GM21723 (cell line): Measurements from ENCODE around the gene MYBBP1A.

Experiments
- ATAC-seq: cut with Tn5 transposase; IDR thresholded peaks from one replicate; pipeline ENCODE4 v1.9.1; 2021; ENCODE audit warnings: mild to moderate bottlenecking, moderate library complexity; ENCODE audit not compliant: unreplicated experiment

MYBBP1A gene

GRCh38 chr17:4539025-4539424 is 16.2 kb downstream of the MYBBP1A start:
- no peak for ATAC-seq

GRCh38 chr17:4538236-4539002 is 16.8 kb downstream of the MYBBP1A start:
- ATAC-seq, result no peak

DNA sequence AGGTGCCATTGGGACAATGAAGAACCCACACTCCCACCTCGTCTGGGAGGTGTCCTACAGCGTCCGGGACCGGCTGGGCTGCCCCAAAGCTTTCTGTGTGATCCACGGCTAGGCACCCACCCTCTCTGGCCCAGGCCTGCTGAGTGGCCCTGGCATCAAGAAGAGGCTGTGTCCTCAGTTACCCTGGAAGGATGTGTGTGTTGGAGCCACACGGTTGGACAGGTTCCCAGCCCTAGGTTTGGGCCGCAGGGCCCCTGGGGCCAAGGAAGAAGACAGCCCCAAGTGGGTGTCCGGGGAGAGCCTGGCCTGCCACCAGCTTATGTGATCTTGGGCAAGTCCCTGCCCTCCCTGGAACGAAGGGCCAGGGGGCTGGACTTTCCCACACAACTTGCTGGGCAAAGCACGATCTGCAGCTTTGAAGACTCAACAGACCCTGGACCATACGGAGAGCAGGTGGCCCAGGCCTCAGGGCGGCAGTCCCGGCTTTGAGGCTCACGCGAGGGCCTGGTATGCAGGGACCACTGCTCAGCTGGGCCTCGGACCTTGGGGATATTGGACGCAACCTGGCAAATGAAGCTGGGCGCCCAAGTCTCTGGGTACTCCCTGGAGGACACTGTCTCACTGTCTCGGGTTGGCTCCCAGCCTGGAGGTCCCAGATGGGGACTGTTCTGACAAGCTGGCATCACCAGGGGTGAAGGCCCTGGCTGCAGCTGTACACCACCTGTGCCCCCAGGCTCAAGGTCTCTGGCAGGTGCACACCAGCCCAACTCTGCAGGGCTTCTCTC is 17.5 kb downstream of the MYBBP1A start:
- no peak for ATAC-seq

DNA sequence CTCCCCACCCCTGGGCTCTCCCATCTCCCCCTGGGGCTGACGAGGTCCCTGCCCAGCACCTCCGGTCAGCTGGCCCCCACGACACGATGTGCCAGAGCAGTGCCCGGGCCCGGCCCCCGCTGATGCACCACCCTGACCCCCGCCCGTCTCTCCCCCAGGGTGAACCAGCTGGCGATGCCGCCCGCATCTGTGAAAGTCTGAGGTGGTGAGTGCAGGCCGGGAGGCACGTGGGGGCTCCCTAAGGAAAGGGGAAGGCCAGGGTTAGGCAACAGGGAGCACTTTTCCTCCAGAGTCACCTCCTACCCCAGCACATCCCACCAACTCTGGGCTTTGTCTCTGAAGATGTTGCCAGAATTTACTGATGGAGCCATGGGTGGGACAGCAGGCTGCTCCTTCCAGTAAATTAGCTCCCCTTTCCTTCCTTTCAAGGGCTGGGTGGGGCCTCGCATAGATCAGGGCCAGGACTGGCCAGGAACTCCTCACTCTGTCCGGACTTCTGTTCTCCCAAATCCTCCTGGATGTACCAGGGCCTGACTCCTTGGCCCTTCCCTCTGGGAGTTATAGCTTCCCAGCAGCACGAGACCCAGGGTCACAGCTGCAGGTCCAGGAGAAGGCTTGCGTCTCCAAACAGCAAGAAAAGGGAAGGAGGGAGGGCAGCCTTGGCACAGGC is 18.3 kb downstream of the MYBBP1A start:
- no peak for ATAC-seq

DNA sequence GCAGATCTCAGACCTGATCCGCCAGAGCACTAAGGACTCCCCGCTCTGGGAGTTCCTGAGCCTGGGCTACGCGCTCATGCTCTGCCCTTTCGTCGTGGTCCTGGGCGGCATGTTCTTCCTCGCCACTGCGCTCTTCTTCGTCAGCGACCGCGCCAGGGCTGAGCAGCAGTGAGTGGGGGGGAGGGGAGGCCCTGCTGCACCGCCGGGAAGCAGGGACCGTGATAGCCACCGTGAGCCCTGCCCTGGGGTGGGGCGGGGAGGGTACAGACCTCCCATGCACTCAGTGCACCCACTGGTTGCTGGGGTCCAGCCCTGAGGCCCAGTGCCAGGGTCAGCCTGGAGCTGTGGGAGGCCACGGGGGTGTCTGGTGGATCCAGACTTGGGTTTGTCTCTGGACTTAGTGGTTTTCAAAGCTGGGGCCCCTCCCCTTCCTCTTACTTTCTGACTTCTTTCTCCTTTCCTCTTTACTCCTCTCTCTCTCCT is 18.9 kb downstream of the MYBBP1A start:
- no peak for ATAC-seq

- no peak for ATAC-seq
Measured at GRCh38 chr17:4535667-4536258, 19.4 kb downstream of the MYBBP1A start.

DNA sequence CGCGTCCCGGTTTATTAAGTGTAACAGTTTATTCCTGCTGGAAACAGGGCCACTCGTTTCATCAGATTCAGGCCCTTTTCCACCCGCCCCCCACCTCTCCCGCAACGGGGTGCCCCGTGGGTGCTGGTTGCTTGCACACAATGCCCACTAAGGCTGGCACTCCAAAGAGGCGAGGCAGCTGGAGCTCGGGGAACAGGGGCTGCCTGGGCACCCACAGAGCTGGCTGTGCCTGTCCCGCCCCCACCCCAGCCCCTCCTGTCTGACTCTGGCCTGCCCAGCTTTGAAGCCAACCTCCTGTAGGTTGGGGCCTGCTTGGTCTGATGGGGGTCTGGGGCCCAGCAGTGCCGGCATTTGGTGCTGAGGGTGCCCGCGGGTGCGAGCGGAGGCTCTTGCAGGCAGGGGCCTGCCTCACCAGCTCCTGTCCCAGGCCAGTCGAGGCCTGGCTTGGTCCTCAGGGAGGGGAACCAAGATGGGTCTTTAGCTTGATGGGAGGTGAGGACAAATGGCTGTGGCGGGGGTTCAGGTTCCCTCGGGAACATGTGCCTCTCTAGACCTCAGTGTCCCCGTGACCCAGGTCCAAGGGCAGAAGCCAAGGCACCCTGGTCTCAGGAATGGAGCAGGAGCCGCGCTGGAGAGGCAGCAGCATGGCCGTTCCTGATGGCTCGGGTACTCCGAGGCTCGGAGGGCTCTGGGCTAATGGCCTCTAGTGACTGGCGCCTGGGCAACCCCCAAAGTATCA is 20.1 kb downstream of the MYBBP1A start:
- no peak for ATAC-seq

- ATAC-seq, result no peak
Measured at GRCh38 chr17:4534515-4534914, 20.7 kb downstream of the MYBBP1A start.

DNA sequence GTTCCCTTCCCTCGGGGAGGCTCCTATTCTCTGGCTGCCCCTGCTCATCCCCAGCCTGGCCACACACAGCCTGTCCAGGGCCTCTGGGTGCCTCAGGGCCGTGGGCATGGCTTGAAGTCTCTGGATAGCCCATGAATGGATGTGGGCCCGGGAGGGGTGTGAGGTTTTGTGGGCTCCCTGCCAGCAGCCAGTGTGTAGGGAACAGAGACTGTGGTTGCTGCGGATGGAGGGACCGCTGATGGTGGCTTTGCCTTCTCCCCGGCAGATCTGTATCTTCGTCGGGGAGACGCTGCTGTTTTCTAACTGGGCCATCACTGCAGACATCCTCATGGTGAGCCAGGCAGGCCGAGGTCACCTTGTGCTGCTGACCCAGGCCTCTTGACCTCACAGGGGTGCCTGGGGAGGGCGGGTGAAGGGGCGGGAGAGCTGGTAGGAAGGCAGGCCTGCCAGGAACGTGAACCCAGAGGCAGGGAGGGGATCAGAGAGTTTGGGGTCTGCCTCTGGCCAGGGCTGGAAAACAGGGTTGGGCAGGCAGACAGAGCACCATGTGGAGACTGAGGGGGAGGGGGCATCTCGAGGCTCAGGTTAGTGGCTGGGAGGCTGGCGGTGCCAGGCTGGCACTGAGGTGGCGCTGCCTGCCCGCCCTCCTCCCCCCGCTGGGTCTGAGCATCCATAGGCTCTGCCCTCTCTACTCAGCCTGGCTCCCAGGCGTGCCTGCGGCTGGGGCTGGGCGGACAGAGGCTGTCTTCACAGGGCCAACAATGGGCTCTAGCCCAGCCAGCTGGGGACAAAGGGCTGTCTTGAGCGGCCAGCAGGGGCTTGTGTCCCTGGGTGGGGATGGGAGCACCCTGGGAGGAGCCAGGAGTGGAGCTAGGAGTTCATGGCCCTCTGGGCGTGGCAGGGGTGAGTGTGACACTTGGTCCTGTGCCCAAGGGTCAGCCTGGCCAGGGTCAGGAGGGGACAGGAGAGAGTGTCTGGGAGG is 21.4 kb downstream of the MYBBP1A start:
- ATAC-seq, result no peak

- no peak for ATAC-seq
Measured at GRCh38 chr17:4532860-4533522, 22.2 kb downstream of the MYBBP1A start.

- no peak for ATAC-seq
Measured at GRCh38 chr17:4531988-4532736, 23.0 kb downstream of the MYBBP1A start.

GRCh38 chr17:4530799-4531730 is 24.1 kb downstream of the MYBBP1A start:
- ATAC-seq, result no peak

DNA sequence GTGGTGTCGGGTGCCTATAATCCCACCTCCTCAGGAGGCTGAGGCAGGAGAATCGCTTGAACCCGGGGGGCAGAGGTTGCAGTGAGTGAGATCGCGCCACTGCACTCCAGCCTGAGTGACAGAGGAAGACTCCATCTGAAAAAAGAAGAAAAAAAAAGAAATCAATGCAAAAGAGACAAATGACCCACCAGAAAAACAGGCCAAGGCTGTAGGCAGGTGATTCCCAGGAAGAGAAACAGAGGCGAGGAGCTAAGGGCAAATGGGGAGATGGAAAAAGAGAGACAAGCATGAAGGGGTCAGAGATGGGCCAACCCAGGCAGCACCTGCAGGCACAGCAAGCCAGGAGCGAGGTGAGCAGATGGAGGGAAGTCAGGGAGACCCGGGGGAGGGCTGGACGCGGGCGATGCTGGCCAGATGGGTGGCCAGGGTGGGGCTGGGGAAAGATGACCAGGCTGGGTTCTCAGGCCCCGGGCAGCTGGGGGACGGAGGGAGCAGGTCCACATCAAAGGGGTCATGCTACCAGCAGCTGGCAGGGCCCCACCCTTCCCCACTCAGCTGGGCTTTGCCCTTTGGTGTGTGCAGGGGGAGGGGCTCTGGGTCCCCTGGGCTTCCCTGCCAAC is 25.5 kb downstream of the MYBBP1A start:
- ATAC-seq, result no peak

- no peak for ATAC-seq
Measured at GRCh38 chr17:4527566-4528125, 27.5 kb downstream of the MYBBP1A start.

GRCh38 chr17:4527134-4527533 is 28.1 kb downstream of the MYBBP1A start:
- ATAC-seq, result no peak

DNA sequence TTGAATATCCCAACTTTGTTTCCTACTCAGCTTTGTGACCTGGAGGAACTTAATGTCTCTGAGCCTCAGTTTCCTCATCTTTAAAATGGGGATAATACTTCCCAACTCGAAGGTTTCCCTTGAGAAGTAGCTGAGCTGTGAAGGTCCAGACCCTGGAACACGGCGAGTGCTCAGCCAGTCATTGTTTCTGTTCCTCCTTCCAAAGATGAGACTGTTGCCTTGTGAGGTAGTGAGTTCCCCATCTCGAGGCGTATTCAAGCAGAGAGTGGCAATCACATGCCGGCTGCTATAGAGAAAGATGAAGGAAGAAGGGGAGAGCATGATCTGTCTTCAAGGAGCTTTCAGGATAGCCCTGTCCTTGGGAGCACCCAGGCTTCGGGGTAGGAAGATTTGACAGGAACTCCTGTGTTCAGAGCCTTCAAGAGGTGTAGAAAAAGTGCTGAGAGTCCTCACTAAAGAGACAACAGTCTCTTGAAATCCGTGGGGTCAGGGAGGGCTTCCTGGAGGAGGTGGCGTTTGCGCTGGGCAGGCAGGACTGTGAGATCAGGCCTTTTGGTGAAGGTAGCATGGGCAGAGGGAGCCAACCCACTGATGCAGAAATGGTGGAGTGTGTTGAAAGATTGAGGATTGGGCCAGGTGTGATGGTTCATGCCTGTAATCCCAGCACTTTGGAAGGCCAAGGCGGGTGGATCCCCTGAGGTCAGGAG is 29.3 kb downstream of the MYBBP1A start:
- no peak for ATAC-seq
